UCSD-AML1 (cell line): ENCODE results near the gene TRABD2B.

Experiments
- DNase-seq: peaks from one replicate; lab custom pipeline; 2025; ENCODE audit not compliant: unreplicated experiment; lab: John Stamatoyannopoulos, UW

TRABD2B gene

GRCh38 chr1:47993416-47993740, 3.8 kb downstream of the TRABD2B start:
- no peak for DNase-seq

DNA sequence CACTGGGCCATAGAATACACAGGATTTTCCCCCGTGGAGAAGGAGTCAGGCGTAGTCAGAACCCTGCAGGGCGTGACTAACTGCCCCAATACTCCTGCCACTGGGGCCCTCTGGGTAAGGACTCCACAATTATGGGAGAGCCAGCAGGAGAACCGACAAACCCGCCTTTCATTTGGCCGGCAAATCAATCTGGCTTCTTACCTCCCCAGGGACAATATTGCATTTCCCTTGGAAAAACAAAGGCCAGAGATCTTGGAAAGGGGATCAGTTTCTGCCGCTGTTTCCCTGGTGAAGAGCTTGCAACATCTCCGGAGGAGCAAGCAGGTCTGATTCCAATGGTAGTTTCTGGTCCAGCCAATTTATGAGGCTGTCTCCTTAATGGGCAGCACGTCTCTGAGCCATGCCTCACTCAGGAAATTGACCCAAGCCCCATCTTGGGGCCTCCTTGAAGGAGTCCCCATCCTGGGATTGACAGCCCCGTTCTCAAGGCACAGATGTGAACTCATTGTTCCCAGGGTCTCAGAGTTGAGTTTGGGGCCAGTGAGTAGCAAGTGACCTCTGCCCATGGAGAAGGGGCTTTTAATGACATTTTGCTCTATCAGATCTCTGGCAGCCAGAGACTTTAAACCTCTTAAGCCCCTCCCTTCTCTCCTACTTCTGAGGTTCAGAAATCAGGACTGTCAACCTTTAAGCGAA, 4.3 kb downstream of the TRABD2B start:
- DNase-seq = no peak

DNA sequence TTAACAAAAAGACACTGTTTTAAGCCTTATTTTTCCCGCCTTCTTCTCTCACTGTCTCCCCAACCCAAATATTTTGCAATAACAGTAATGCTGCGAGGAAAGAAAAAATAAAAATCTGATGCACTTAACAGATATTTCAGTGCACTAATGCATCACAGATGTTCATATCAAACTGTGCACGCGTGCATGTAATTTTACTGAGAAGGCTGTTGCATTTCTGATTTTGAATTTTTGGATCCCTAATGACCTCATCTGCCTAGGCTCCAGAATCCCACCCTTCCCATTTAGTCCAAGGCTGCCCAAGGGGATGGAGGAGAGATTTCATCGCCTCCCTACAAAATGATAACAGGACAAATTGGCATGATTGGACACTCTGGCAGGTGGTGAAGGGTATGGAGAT, 5.5 kb downstream of the TRABD2B start:
- no peak for DNase-seq

DNA sequence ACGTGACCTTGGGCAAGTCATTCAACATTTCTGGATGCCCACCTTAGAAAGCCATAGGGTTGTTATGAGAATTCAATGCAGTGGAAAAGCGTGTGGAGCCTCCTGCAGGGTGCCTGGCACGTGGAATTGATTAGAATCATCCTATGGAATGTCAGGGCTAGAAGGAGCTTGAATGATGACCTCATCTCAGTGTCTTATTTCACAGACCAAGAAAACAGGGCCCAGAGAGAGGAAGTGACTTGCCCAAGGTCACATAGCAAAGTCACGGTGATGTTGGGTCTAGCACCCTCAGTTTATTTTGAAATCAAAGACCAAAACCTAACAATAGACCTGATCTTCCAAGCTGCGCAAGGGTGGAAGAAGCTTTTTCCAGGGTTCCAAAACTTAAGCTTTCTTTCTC, 6.0 kb downstream of the TRABD2B start:
- no peak for DNase-seq

DNA sequence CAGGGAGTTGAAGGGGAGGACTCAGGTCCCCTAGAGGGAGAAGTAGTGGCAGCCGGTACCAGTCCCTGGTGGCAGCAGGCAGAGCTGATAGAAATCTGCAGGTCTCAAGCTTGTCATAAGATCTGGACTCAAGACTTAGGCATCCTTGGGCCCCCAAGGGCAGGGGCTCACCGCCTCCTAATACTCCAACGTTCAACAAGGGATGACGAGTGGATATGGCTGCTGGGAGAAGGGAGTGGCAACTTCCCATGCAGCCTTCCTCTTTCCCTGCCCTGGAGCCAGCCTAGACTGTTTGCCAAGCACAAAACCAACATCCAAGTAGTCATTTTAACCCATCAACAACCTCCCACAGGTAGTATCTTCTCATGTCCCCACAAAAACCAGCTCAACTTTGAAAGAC, 6.9 kb downstream of the TRABD2B start:
- no peak for DNase-seq

DNA sequence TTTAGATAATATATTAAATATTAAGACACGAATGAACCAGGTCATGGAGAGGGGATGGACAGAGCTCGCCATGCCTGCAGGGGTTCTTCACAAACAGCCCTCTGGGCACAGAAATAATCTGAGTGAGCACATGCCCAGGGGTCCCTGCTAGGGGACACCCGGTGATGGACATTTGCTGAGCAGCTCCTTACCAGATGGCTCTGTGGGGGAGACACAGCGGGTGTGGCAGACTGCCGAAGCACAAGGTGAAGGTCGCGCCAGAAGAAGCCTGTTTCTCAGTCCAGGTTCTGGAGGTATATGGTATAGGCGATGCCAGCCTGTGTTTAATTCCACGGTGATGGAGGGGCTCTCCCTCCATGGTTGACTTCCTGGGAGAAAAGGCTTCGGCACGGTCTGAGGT, 9.6 kb downstream of the TRABD2B start:
- no peak for DNase-seq

- no peak for DNase-seq
These were observed 10.4 kb downstream of the TRABD2B start for GRCh38 chr1:47986761-47987200.

GRCh38 chr1:47985018-47985417, 12.2 kb downstream of the TRABD2B start:
- no peak for DNase-seq

DNA sequence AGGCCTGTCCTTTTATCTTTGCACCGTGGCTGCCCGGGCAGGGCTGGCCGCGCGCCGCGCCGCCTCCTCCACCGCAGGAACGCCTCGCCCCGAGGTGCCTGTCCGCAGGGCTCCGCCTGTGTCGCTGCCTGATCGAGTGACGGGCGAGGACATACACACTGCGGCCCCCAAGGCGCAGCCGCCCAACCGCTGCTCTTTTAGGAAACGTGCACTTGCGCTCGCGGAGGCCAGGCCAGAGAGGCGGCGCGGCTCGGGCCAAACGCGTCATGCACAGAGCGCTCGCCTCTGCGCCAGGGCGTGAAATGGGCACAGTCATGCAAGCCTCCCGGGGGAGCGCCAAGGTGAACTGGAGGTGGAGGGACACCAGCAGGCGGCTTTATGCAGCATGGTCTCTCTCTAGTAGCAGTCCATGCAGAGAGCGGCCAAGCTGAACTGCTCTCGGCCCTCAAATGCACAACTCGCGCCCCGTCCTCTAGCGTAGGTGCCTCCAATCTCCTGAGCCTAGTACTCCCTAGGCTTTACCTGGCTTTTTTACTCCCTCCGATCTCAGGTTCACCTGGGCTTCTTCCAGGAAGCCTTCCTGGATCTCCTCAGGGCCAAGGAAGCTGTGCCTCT, 12.9 kb downstream of the TRABD2B start:
- DNase-seq = no peak

- DNase-seq = no peak
These were observed 13.5 kb downstream of the TRABD2B start for GRCh38 chr1:47983691-47984090.

GRCh38 chr1:47981667-47982350, 15.4 kb downstream of the TRABD2B start:
- no peak for DNase-seq

GRCh38 chr1:47980501-47980900, 16.7 kb downstream of the TRABD2B start:
- no peak for DNase-seq

DNA sequence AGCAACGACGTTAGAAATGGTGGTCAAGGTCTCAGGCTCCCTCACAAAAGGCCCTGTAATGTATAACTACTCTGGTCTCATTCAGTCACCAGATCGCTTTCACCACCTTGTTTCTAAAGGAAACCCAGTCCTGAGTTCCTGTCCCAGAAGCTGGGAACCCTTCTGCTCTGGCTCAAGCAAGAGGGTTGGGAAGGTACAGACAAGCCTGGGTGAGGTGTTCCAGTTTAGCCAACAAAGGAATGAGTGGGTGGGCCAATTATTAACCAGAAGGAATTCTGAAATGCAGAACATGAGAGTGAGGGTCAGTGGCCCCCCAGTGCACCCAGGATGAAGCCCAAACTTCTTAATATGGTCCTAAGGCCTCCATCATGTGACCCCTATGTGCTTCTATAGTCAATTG, 17.5 kb downstream of the TRABD2B start:
- no peak for DNase-seq

GRCh38 chr1:47978486-47978885, 18.7 kb downstream of the TRABD2B start:
- no peak for DNase-seq

- DNase-seq = no peak
These were observed 20.5 kb downstream of the TRABD2B start for GRCh38 chr1:47976728-47977127.

DNA sequence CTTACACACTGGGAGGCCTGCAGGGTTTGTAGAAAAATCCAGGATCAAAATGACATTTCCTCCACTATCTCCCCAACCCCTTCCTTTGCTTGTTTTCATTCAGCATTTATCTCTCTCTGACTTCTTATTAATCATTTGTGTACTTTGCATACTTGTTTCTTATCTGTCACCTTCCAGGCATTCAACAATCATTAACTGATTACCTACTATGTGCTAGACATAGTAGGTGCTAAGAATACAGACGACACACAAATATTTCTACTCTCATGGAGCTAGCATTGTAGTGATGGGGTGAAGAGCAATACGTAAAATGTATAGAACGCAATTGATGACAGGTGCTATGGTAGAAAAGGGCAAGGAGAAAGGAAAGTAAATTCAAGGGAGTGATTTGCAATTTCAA, 20.9 kb downstream of the TRABD2B start:
- DNase-seq = no peak

- DNase-seq = no peak
These were observed 21.8 kb downstream of the TRABD2B start for GRCh38 chr1:47975302-47975921.

- no peak for DNase-seq
These were observed 24.2 kb downstream of the TRABD2B start for GRCh38 chr1:47972864-47973432.

- DNase-seq = no peak
These were observed 25.6 kb downstream of the TRABD2B start for GRCh38 chr1:47971385-47972160.

DNA sequence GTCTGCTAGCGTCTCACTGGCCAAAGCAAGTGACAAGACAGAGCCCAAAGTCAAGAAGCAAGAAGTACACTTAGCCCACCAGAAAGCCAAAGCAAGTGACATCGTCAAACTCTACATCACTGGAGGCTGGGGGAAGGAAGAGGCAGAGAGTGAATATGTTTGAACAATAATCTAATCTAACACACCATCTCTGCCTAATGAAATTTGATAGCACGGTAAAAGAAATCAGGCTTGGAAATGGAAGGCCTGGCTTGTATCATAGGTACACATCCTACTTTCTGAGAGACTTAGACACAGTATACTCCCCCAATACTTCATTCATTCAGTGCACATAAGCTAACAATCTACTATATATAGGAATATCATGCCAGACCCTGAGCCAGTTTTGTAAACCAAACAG, 26.3 kb downstream of the TRABD2B start:
- DNase-seq = no peak

DNA sequence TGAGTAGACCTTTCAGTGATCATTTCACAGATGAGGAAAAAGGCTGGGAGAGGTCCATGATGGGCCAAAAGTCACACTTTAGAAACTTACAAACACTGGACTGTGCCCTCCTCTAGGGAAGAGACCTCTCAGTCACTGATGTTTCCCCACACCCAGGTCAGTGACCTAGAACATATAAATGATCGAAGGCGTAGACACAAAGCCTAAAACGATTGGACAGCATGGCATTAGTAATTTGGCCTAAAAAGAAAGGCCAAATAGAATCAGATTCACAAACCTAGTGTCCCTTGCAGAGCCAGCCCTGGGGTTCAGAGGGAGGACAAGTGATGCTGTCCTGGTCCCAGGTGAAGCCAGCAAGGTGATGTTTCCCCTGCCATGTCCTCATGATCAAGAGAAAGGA, 27.7 kb downstream of the TRABD2B start:
- no peak for DNase-seq
